SH-SY5Y (cell line): ENCODE measurements around the gene PREPL.

Experiments
- GATA2 ChIP-seq: IDR thresholded peaks from 2 replicates; pipeline ENCODE4 v1.6.1; 2011; ENCODE audit warnings: mild to moderate bottlenecking, low read depth, low read length
- GATA3 ChIP-seq: IDR thresholded peaks from 2 replicates; pipeline ENCODE4 v1.6.1; 2011; ENCODE audit warnings: low read depth, mild to moderate bottlenecking, low read length, moderate library complexity

The PREPL gene

GRCh38 chr2:44358503-44358902, 2.8 kb downstream of the PREPL start:
- TF ChIP-seq GATA2 (no peak), GATA3 (no peak)

- TF ChIP-seq GATA2 (no peak), GATA3 (no peak)
Measured at GRCh38 chr2:44354761-44355160, 6.5 kb downstream of the PREPL start.

- TF ChIP-seq GATA3 (no peak), GATA2 (no peak)
Measured at GRCh38 chr2:44352510-44352909, 8.8 kb downstream of the PREPL start.

- TF ChIP-seq GATA3 (no peak), GATA2 (no peak)
Measured at GRCh38 chr2:44351676-44352075, 9.6 kb downstream of the PREPL start.

- TF ChIP-seq GATA2 (no peak), GATA3 (no peak)
Measured at GRCh38 chr2:44351088-44351487, 10.2 kb downstream of the PREPL start.

- TF ChIP-seq GATA2 (no peak), GATA3 (no peak)
Measured at GRCh38 chr2:44349506-44349905, 11.8 kb downstream of the PREPL start.

- TF ChIP-seq GATA3 (no peak), GATA2 (no peak)
Measured at GRCh38 chr2:44348400-44348799, 12.9 kb downstream of the PREPL start.

GRCh38 chr2:44347526-44347925, 13.8 kb downstream of the PREPL start:
- no peak for TF ChIP-seq GATA3

GRCh38 chr2:44342854-44343253, 18.4 kb downstream of the PREPL start:
- TF ChIP-seq GATA3 (no peak), GATA2 (no peak)

GRCh38 chr2:44335806-44336538, 25.3 kb downstream of the PREPL start:
- TF ChIP-seq GATA2, result no peak
- no peak for TF ChIP-seq GATA3

- TF ChIP-seq GATA3, result no peak
- TF ChIP-seq GATA2, result no peak
Measured at GRCh38 chr2:44333994-44334393, 27.3 kb downstream of the PREPL start.

- no peak for TF ChIP-seq GATA3
- TF ChIP-seq GATA2, result no peak
Measured at GRCh38 chr2:44330801-44331200, 30.5 kb downstream of the PREPL start.

GRCh38 chr2:44329343-44329742, 32.0 kb downstream of the PREPL start:
- TF ChIP-seq GATA3, result no peak
- no peak for TF ChIP-seq GATA2

- TF ChIP-seq GATA3 (no peak), GATA2 (no peak)
Measured at GRCh38 chr2:44328750-44329149, 32.5 kb downstream of the PREPL start.

- TF ChIP-seq GATA2, result no peak
- no peak for TF ChIP-seq GATA3
Measured at GRCh38 chr2:44326548-44327264, 34.6 kb downstream of the PREPL start.

GRCh38 chr2:44325897-44326296, 35.4 kb downstream of the PREPL start:
- TF ChIP-seq GATA3 (no peak), GATA2 (no peak)
